Stimulated activated CD8-positive, alpha-beta memory T cell treated with anti-CD3 and anti-CD28 coated beads, Interleukin-4, amount 100 ng/mL, for 24 hours (primary cell): ENCODE results near the gene TMEM219.

Experiments
- DNase-seq: peaks from one replicate; pipeline ENCODE4 v3.0.0-alpha.2; 2020; ENCODE audit warnings: low read depth

TMEM219 gene

DNA sequence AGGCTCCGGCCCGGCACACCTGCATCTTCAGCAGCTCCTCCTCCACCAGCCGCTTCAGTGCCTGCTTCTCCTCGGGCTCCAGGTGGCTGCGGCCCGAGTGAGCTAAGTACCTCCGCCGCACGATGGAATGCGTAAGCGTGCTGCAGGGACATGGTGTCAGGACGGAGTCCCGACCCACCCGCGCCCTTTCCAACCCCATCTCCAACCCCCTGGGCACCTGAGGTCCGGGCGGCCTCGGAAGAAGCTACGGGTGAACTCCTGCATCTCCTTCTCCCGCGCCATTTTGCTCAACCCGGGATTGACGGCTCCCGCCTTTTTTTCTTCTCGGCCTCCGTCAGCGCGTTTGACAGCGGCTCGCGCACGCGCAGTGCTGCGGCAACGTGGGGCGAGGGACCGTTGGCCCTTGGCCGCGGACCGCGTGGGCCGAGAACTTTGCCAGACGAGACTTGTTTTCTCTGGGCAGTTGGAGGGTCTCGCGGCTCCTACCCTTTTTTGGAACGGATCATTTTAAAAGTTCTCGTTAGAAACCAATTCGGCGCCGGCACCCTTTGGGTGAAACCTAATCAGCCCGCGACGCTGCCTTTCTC lies 33.5 kb downstream of the TMEM219 start, which contains the start of gene HIRIP3:
Gene HIRIP3, minus strand, starts transcription at position 294 of the 587 bp plus-strand sequence. Its CDS starts 12 bp downstream, at position 282.
- peak; percentile 83 for DNase-seq

DNA sequence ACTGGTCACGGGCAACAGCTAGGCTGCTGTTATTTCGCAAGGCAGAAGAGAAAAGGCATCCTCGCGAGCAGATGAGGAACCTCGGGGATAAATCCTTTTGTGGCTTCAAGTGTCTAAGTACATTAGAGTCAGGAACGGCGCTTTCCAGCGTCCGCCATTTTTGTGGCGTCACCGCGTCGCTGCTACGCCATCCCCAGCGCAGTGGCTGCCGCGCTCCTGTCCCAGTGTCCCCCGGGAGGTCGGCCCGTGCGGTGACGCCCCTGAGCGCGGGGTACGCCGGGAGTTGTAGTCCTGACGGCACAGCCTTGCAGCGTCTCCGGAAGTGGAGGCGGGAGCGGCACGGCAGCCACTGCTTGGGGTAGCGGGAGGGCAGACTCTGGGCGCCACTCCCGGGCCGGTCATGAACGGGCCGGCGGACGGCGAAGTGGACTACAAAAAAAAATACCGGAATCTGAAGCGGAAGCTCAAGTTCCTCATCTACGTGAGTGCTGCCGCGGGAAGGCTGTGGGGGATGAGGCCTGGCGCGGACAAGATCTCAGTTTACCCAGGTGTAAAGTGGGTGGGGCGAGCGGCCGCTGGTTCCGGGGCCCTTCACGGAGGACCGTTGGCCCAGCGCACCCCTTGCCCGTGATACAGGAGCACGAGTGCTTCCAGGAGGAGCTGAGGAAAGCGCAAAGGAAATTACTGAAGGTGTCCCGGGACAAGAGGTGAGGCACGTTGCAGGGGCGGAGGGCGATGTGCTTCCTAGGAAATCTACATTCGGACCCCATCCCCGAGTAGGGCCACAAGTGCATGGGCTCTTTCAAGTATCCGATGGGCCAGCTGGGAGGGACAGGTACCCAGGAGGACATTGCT lies 34.3 kb downstream of the TMEM219 start, which contains the start of gene INO80E:
Gene INO80E, plus strand, starts transcription at position 331 of the 855 bp plus-strand sequence. Its CDS starts 70 bp downstream, at position 401.
- DNase-seq = peak; percentile 100

DNA sequence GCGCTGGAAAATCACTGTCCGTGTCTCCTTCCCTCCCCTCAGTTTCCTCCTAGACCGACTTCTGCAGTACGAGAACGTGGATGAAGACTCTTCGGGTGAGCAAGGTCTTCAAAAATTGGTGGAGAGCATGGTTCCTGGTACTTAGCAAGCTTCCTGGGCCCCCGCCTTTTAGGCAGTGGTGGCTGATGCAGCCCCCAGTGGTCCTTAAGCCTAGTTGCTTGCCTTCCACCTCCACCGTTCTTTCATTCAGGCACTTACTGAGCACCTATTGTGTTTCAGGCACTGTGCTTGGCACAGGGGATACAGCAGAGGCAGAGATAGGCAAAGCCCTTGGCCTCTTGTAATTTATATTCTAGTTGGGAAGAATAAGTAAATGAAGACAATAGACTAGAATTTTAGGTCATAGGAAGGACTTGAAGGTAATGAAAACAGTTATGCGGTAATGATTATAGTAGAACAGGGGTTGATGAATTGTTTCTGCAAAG lies 34.9 kb downstream of the TMEM219 start:
- DNase-seq = no peak

DNA sequence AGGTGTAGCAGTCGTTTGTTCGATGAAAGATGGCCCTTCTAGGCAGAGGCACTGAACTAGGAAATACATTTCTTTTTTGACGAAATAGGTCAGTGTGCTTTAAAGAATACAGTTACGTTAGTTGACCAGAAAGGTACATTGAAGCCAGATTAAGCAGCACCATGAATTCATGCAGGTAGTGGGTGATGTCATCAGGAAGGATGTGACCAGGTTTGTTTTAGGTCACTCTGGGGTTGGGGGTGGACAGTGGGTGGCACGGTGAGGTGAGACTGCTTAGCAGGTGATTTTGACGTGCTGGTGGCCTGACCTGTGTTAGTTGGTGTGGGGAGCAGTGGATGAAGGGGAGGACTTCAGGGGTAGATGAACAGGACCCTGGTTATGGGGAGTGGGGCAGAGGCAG lies 37.7 kb downstream of the TMEM219 start:
- DNase-seq = no peak

DNA sequence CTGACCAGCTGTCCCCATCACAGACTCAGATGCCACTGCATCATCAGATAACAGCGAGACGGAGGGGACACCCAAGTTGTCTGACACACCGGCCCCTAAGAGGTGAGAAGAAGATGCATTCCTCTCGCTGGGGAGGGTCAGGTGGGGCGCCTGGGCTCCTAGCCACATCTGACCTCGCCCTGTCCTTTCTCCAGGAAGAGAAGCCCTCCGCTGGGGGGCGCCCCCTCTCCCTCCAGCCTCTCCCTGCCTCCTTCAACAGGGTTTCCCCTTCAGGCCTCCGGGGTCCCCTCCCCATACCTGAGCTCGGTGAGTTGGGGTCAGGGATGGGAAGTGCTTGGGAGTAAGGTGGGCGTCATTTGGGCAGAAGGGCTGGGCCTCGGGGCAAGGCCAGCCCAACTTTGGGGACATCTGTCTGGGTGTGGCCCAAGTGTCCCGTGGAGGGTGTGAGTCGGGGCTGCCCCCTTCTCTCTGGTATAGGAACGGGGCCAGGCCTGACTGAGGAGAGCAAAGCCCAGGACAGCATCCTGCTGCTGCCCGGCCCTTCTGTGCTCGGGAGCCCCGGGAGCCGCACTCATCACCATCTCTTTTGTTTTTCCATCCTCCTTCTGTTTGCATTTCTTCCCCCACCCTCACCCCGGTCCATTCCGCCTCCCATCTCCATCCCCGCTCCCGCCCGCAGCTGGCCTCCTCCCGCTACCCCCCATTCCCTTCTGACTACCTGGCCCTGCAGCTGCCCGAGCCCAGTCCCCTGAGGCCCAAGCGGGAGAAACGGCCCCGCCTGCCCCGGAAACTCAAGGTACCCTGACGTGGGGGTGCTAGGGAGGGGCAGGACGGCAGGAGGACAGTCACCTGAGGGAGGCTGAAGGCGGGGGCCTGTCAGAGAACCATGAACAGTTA lies 39.1 kb downstream of the TMEM219 start:
- no peak for DNase-seq

DNA sequence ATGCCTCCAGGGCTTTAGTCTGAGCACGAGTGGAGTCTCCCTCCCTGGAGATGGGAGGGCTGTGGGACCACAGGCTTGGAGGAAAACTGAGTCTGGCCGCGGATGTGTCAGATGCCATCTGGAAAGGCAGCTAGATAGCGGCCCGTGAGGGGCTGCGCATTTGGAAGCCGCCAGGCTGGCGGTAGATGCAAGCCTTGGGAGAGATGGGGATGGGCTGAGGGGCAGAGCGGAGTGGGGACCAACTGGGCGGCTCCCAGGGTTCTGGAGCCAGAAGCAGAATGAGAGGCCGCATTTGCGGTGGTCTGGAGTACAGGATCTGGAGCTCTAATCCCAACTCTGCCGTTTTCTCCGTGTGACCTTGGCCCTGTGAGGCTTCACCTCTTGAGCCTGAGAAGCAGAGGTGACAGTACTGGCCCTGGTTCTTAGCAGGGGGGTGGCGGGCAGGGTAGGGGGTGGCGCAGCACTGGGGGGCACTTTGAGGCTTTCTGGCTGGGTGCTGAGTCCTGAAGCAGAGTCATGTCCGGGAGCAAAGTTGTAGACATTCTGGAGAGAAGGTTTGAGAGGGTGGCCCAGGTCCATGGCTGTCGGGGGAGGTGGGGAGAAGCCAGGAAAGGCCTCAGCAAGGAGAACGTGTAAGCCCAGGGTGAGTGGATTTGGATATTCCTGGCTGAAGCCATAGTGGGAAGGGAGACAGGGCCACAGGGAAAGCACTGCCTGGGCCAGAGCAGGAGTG lies 40.9 kb downstream of the TMEM219 start:
- no peak for DNase-seq

DNA sequence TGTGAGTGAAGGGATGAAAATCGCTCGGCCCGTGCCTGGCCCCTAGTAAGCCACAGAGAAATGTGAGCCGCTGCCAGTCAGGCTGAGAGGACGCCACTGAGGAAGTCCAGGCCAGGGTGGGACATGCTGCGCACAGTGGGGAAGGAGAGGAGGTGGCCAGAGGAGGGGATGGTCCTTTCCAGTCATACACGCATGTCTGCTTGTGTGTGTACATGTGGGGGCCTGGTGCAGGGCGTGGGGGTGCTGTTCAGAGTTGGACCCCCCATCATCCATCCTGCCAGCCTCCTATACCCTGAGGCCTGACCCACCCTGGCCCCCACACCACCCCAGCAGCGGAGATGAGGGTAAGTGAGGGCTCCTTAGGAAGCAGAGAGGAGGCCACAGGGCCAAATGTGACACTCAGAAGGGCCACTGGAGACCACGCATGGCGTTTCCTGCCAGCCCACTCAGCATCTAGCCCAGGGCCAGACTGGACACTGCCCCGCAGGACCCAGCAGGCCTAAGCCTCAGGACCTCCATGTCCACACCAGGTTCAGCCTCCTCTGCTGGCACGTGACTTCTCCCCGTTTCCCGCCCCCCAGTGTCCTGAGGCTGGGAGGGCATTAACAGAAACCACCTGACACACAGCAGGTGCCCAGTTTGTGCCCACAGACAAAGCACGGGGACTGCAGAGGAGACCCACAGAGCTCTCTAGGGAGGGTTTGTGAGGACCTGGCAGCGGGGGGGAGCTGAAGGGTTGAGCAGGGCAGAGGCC lies 42.0 kb downstream of the TMEM219 start:
- no peak for DNase-seq

DNA sequence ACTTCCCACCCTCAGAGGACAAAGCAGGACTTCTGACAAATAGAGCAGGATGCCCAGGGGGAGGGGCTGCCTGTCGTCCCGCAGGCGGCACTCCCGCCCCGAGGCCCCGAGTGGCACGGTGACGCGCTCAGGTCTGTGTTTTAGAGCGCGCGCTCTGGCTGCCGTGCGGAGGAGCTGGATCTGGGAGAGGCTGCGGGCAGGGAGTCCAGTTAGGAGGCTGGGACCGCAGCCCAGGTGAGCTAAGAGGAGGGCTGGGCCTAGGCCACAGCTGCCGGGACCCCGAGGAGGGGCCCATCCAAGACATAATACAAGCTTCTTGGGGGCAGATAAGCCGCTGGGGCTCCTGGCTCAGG lies 42.5 kb downstream of the TMEM219 start:
- no peak for DNase-seq

DNA sequence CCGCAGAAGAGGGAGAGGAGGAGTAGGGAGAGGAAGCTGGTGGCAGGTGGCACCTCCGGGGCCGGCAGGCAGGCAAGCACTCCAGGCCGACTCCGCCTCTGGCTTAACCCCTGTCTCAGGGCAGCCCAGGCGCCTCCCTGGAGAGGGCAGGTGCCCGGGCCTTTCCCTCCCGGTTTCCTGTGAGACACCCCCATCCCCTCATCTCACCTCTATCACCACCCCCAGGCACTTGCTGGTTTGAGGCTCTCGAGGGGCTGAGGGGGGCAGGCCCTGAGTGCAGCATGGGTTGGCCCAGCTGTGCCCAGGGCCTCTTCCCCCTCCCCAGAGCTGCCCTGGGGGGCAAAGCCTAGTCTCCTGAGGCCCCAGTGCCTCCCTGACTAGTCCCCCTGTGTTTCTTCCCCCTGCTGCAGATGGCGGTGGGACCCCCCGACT lies 42.9 kb downstream of the TMEM219 start:
- DNase-seq = no peak

DNA sequence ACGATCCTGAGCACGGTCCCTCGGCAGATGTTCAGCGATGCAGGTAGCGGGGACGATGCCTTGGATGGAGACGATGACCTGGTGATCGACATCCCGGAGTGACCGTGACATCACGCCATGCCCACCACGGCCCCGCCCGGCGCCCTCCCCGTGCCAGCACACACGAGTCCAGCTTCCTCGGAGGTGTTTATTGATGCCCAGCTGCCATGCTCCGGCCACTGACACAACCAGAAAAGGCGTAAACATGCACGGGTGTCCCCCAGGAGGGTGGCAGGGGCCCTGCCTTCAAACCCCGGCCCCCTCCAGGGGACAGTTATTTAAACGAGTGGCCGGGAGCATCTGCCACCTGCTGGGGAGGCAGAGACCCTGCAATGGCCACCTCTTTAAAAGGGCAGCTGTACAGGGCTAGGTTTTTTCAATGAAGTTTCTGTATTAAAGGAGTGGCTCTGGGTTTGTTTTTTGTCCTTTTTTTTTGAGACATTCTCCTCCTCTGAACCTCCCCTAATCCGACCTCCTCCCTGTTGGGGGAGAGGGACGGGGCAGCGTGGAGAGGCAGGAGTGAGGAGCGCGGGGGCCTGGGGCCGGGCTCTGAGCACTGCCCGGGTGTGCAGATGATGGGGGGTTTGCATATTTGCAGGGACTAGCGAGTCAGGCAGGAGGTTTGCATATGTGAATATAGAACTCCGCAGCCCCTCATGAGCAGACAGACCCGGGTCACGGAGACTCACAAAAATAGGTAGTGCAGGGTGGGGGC lies 43.6 kb downstream of the TMEM219 start:
- DNase-seq = no peak

DNA sequence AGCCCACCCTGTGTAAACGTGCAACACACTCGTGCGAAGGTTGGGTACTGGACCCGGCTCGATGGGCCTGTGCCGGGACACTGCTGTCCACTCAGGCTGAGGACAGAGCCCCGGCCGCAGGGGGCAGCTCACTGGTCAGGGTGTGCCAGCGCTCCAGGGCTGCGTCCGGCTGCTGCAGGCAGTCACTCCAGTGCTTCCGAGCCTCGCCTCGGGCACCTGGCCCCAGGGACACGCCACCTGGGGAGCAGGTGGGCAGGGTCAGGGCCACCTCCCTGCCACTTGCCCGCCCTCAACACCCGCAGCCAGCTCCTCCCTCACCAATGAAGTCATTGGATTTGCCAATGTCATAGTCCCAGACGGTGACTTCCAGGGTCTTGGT lies 44.2 kb downstream of the TMEM219 start:
- DNase-seq = no peak

DNA sequence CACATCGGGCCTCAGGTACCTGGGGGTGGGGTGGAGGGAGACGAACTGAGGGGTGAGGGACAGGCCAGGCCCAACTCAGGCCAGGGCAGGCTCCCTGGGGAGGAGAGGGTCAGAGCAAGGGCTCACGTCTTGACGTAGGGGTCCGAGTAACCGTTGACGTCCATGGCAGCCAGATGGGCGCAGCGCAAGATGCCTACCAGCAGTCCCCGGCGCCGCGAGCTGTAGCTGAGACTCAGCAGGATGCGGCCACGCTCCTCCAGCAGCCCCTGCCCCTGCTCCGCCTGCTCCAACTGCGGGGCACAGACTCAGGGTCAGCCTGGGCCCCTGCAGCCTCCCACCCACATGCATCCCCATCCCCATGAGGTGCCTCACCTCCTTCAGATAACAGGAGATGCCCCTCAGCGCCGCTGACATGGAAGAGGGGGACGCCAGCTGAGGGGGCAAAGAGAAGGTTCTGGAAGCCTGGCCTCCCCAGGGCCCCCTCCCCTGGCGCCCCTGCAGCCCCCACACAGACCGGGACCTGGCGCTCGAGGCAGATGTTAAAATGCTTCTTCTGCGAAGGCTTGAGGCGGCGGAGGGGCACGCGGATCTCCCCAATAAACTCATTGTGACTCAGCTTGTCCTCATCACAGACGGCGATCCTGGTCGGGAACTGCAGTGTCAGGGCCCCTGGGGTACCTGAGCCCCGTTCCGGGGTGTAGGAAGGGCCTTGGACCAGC lies 44.9 kb downstream of the TMEM219 start:
- no peak for DNase-seq

DNA sequence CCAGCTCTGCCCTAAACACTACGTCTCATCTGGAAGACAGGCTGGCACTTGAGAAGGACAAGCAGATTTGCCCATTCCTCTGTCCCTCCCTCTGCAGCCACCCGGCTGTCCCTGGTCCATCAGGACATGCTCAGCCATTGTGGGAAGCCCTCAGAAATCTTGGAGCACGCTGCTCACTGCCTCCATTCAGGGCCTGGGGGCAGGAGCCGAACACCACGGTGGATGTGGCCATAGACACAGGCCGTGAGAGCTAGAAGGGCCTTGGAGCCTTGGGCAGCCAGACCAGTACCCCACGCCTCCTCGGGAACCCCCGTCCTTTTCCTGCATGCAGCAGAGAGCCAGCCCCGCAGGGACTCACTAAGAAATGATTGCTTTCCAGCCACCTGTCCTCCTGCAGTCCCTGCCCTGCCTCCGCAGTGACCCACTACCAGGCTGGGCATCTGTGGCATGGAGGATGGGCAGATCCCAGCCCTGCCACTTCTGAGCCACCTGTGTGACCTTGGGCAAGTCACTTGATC lies 45.6 kb downstream of the TMEM219 start:
- DNase-seq = no peak

DNA sequence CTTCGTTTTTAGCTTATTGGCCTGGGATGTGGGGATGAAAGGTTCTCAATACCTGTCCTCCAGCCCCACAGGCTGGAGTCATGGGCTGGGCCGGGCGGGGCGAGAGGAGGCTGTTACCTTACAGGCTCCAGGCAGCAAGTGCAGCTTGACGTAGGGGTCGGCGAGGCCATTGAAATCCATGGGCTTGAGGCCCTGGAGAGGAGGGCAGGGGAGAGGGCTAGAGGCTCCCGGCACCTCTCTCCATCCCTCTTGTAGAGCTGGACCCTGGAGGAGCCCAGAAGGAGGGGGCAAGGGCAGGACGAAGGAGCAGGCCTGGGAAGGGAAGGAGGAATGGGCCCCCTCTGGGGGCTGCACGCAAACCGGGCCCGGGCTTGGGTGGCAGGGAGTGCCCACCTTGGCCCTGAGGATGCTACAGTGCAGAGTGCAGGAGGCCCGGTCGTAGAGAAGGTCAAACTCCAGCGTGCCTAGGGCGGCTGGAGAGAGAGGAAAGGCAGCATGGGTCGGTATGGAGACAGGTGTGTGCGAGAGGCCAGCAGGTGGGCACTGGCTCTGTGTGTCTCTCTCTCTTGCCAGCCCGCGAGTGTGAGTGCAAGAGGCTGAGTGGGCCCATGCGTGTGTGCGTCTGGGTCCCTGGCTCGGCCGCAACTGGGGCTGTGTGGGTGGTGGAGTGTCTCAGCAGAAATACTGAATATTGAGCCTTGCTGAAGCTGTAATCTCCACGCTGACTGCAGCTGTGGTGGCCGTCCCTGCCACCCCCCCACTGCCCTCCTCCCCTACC lies 47.4 kb downstream of the TMEM219 start:
- no peak for DNase-seq

DNA sequence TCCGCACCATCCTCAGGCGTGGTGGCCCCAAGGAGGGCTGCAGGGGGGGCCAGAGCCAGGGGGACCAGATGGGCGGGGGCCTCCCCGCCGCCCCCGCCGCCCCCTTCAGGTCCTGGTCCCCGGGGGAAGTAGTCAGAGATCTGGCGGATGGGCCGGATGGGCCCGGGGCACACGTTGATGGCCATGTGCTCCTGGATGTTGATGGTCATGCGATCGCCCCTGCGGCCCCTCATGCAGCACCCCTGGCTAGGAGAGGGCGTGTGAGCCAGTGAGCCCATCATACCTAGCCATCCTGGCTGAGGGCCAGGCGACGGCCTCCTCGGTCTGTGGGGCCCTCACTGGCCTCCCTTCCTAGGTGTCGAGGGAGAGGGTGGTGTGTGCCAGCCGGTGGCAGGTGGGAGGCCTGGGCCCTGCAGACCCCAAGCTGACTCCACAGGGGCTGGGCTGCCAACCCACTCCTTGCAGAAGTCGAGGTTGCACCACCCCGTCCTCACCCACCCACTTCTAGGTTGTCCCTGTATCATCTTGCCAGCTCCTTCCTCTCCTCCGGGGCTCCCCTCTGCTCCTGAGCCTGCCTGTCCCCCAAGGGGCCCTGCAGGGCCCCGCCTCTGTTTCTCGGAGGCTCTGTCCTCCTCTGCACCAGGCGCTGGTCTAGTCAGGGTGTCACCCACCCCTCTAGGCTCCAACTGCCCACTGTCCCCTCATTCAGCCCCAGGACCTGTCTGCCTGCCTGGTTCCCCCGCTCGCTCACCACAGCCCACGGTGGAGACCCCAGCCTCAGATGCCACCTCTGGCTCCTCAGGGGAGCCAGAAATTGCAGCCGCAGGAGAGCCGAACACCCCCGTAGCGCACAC lies 48.3 kb downstream of the TMEM219 start:
- DNase-seq = no peak

DNA sequence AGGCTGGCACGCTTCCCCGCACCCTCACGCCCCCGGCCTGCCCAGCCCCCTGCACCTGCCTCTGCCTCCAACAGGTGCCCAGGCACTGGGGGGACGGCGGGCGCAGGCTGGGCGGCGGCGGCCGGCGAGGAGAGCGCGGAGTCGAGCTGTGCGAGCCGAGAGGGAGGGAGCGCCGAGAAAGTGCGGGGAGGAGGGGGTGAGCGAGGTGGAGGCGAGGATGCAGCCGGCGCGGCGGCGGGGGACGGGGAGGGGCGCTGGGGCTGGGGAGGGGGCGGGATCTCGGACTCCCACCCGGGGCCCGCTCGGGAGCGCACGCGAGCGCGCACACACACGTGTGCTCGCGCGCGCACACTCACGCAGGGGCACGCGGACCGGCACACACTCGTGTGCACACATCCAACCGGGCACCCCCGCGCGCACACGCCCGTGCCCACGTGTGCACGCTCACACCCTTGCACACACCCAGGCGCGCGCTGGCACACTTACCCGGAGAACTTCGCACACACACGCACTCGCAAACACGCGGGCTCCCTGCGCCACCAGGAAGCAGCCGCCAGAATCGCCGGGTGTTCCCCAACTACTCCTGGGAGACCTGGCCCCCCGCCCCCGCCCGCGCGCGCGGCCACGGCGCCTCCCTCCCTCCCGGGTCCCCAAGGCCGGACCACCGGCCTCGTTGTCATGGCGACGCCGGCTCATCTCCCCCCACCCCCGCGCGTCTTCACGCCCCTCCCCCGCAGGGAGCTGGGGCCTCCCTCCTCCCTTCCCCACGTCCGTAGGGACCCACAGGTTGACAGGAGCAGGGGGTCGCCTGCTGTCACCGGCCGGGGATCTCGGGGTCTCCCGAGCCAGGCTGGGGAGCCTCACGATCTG lies 49.2 kb downstream of the TMEM219 start, which contains the start of gene DOC2A:
Gene DOC2A, minus strand, starts transcription at position 184 of the 870 bp plus-strand sequence. CDS start 805 bp downstream, outside the sequence.
- DNase-seq = no peak
